Measurements from ENCODE around the gene BMP7.
A peak's percentile ranks its signal among the peaks of the same experiment; 100 is the strongest.

Gene BMP7

DNA sequence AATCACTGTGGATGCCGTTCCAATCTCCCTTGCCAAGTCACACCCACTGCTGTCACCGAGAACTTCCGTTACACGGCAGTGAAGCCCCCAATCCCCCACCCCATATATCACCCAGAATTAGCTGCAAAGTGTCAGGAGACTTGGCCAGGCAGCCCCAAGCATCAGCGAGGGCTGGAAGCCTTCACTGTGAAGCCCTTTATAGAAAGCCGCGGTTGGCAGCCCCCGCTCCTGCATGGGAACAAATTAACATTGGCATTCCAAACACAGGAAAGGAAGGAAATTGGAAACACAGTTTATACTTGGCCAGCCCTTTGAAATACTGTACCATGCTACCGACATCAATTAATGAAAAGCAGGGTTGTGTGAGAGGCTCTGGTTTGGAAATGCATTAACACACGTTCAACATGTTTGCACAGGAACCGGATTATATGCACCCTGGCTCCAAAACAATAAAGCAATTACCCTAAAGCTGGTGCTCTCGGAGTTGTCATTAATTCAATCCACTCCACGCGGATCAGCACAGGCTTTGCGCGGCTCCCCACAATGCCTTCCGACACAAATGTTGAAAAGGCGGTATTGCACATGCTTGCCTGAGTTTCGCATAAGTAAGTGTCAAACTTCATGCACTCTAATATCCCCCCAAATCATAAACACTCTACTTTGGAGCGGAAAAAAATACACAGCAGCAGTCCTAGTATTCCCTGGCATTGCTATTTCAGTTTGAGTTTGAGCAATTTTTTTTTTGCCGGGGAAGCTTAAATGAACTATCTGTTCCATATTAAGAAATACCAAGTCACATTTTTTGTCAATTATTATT lies 7.1 kb downstream of the BMP7 start:
- no peak overlapping the region for H3K27ac ChIP-seq (replicated peaks; ENCODE audit: low read length)

DNA sequence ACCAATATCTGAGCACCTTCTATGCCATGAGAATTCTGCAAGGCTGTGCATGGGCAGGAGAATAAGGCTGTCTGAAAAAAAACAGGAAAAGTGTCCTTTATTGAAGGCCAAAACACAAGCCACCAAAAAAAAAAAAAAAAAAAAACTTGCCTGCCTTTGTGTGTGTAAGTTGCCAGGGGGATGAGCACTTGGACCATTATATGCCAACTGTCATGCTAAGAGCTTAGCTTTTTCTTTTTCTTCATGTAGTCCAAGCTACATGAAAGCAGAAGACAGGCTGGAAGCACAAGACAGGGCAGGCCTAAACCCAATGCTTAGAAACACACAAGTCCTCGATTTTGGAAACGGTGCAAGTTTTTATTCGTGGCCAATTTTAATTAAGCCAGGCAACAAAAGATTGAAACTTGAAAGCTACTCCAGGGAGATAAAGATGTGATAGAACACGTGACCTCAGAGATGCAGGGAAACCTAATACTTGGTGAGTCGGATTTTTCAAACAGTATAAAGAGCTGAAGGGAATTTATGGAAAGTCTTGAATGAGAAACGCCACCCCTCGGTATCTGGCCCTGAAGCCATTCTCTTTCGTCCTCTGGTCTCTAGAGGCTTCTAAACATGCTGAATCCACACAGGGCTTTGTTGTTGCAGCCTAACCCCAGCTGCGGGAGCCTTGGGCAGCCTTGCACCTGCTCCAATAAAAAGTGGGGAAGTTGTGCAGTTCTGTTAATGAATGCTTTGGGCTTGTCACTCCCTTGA lies 8.6 kb downstream of the BMP7 start:
- H2BK5ac ChIP-seq (ENCODE audit: low read length): no peak overlapping the region
- H3K14ac ChIP-seq (ENCODE audit: low read length): no peak overlapping the region
- no peak overlapping the region for H4K8ac ChIP-seq (ENCODE audit: low read depth, low read length)
- H2BK120ac ChIP-seq (ENCODE audit: low read depth, low read length): no peak overlapping the region
- H2AK5ac ChIP-seq (ENCODE audit: low read depth, low read length): no peak overlapping the region
- peaks cover 40 to 69% of the 10 kb centered on the region in 2 donors for H3K4me1 ChIP-seq (ENCODE audit: control insufficient read depth in 2 of 2, insufficient read depth in 1 of 2, low read depth in 1 of 2, low read length in 2 of 2)
- WGBS, 2 donors (ENCODE audit: extremely low coverage in 2 of 2, insufficient read length in 2 of 2, insufficient replicate concordance in 1 of 2): no CpG with 5 or more reads among the region's 9 CpGs
- H3K27ac ChIP-seq (replicated peaks; ENCODE audit: low read length): peak overlapping the region; percentile 51
- DNase-seq (ENCODE audit: low spot score): no peak
- H3K9me3 ChIP-seq (replicated peaks in 1 of 2; ENCODE audit: control insufficient read depth in 2 of 2, insufficient read depth in 1 of 2, low read depth in 1 of 2, low read length in 2 of 2): no peaks in the 10 kb centered on the region
- no peak overlapping the region for H4K91ac ChIP-seq (ENCODE audit: low read depth, low read length, poor library complexity)
- H2BK12ac ChIP-seq (ENCODE audit: low read length): no peak overlapping the region
- no peak overlapping the region for H2BK15ac ChIP-seq (ENCODE audit: low read length)
- peaks cover 0 to 18% of the 10 kb centered on the region in 2 donors for H3K36me3 ChIP-seq (replicated peaks in 1 of 2; ENCODE audit: control insufficient read depth in 2 of 2, insufficient read depth in 2 of 2, low read length in 2 of 2)
- no peak overlapping the region for H3K18ac ChIP-seq (ENCODE audit: low read length)
- no peaks in the 10 kb centered on the region for H3K79me1 ChIP-seq (ENCODE audit: low read depth, low read length)
- no peak overlapping the region for H3K23ac ChIP-seq (ENCODE audit: low read depth, low read length, poor library complexity)
- no peak overlapping the region for H3K4me3 ChIP-seq (ENCODE audit: low read length in 2 of 2)
- no peak overlapping the region for H3K9ac ChIP-seq (ENCODE audit: low read depth, low read length, poor library complexity)
- no peak overlapping the region for H3K4ac ChIP-seq (ENCODE audit: low read length)
- no peaks in the 10 kb centered on the region for H3K27me3 ChIP-seq (ENCODE audit: control insufficient read depth in 3 of 3, insufficient read depth in 3 of 3, low read depth in 1 of 3, low read length in 3 of 3)
- no peak overlapping the region for H3K4me2 ChIP-seq (ENCODE audit: insufficient read depth, low read length, poor library complexity, severe bottlenecking)
- no peak overlapping the region for H2AFZ ChIP-seq (ENCODE audit: low read length)

More for the DNA sequence above, 7.1 kb downstream of the BMP7 start:
- H3K4me2 ChIP-seq (ENCODE audit: insufficient read depth, low read length, poor library complexity, severe bottlenecking): no peak overlapping the region
- H3K4ac ChIP-seq (ENCODE audit: low read length): no peak overlapping the region
- H3K23ac ChIP-seq (ENCODE audit: low read depth, low read length, poor library complexity): no peak overlapping the region
- H2BK15ac ChIP-seq (ENCODE audit: low read length): no peak overlapping the region
- no peak overlapping the region for H2AFZ ChIP-seq (ENCODE audit: low read length)
- H4K8ac ChIP-seq (ENCODE audit: low read depth, low read length): no peak overlapping the region
- no peak for DNase-seq (ENCODE audit: low spot score)
- peaks cover 49 to 75% of the 10 kb centered on the region in 2 donors for H3K4me1 ChIP-seq (ENCODE audit: control insufficient read depth in 2 of 2, insufficient read depth in 1 of 2, low read depth in 1 of 2, low read length in 2 of 2)
- no peaks in the 10 kb centered on the region for H3K9me3 ChIP-seq (replicated peaks in 1 of 2; ENCODE audit: control insufficient read depth in 2 of 2, insufficient read depth in 1 of 2, low read depth in 1 of 2, low read length in 2 of 2)
- H3K36me3 ChIP-seq (replicated peaks in 1 of 2; ENCODE audit: control insufficient read depth in 2 of 2, insufficient read depth in 2 of 2, low read length in 2 of 2): peaks cover 0 to 16% of the 10 kb centered on the region in 2 donors
- no peak overlapping the region for H3K18ac ChIP-seq (ENCODE audit: low read length)
- no peak overlapping the region for H2BK120ac ChIP-seq (ENCODE audit: low read depth, low read length)
- H2BK12ac ChIP-seq (ENCODE audit: low read length): no peak overlapping the region
- no peak overlapping the region for H3K4me3 ChIP-seq (ENCODE audit: low read length in 2 of 2)
- no peak overlapping the region for H3K14ac ChIP-seq (ENCODE audit: low read length)
- no peak overlapping the region for H2BK5ac ChIP-seq (ENCODE audit: low read length)
- no peak overlapping the region for H2AK5ac ChIP-seq (ENCODE audit: low read depth, low read length)
- WGBS, 2 donors (ENCODE audit: extremely low coverage in 2 of 2, insufficient read length in 2 of 2, insufficient replicate concordance in 1 of 2): no CpG with 5 or more reads among the region's 21 CpGs
- H3K27me3 ChIP-seq (ENCODE audit: control insufficient read depth in 3 of 3, insufficient read depth in 3 of 3, low read depth in 1 of 3, low read length in 3 of 3): no peaks in the 10 kb centered on the region
- H3K9ac ChIP-seq (ENCODE audit: low read depth, low read length, poor library complexity): no peak overlapping the region
- no peak overlapping the region for H4K91ac ChIP-seq (ENCODE audit: low read depth, low read length, poor library complexity)
- no peaks in the 10 kb centered on the region for H3K79me1 ChIP-seq (ENCODE audit: low read depth, low read length)

DNA sequence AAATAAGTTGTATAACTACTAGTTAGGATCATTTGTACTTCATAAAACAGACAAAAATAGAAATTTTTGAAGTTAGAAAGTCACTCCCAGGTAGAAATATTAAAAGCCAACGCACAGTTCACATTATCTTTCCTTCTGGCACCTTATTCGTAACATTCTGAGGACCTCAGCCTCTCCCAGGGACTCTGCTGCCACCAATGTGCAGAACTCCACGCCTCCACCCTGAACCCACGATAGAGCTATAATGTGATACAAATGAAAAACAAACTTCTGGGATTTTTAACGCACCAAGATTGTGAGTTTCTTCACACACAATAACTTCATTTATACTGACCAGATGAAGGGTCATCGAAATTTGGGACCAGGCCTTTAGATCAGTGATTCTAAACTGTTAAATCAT lies 9.5 kb downstream of the BMP7 start:
- Histone ChIP-seq H3K4me3 (ENCODE audit: low read length in 2 of 2) (no peak overlapping the region), H3K9me3 (replicated peaks in 1 of 2; ENCODE audit: control insufficient read depth in 2 of 2, insufficient read depth in 1 of 2, low read depth in 1 of 2, low read length in 2 of 2) (no peaks in the 10 kb centered on the region), H2BK12ac (ENCODE audit: low read length) (no peak overlapping the region), H2BK15ac (ENCODE audit: low read length) (no peak overlapping the region), H4K91ac (ENCODE audit: low read depth, low read length, poor library complexity) (no peak overlapping the region), H3K36me3 (replicated peaks in 1 of 2; ENCODE audit: control insufficient read depth in 2 of 2, insufficient read depth in 2 of 2, low read length in 2 of 2) (peaks cover 0 to 18% of the 10 kb centered on the region in 2 donors), H3K9ac (ENCODE audit: low read depth, low read length, poor library complexity) (no peak overlapping the region), H4K8ac (ENCODE audit: low read depth, low read length) (no peak overlapping the region), H2BK5ac (ENCODE audit: low read length) (no peak overlapping the region), H3K27ac (replicated peaks; ENCODE audit: low read length) (no peak overlapping the region), H2AK5ac (ENCODE audit: low read depth, low read length) (no peak overlapping the region), H3K4me1 (ENCODE audit: control insufficient read depth in 2 of 2, insufficient read depth in 1 of 2, low read depth in 1 of 2, low read length in 2 of 2) (peaks cover 36 to 60% of the 10 kb centered on the region in 2 donors), H3K23ac (ENCODE audit: low read depth, low read length, poor library complexity) (no peak overlapping the region), H3K4me2 (ENCODE audit: insufficient read depth, low read length, poor library complexity, severe bottlenecking) (no peak overlapping the region), H3K14ac (ENCODE audit: low read length) (no peak overlapping the region), H3K18ac (ENCODE audit: low read length) (no peak overlapping the region), H3K27me3 (ENCODE audit: control insufficient read depth in 3 of 3, insufficient read depth in 3 of 3, low read depth in 1 of 3, low read length in 3 of 3) (no peaks in the 10 kb centered on the region), H2BK120ac (ENCODE audit: low read depth, low read length) (no peak overlapping the region), H3K79me1 (ENCODE audit: low read depth, low read length) (no peaks in the 10 kb centered on the region), H2AFZ (ENCODE audit: low read length) (no peak overlapping the region), H3K4ac (ENCODE audit: low read length) (no peak overlapping the region)
- no CpG with 5 or more reads among the region's 6 CpGs for WGBS, 2 donors (ENCODE audit: extremely low coverage in 2 of 2, insufficient read length in 2 of 2, insufficient replicate concordance in 1 of 2)
- no peak for DNase-seq (ENCODE audit: low spot score)

DNA sequence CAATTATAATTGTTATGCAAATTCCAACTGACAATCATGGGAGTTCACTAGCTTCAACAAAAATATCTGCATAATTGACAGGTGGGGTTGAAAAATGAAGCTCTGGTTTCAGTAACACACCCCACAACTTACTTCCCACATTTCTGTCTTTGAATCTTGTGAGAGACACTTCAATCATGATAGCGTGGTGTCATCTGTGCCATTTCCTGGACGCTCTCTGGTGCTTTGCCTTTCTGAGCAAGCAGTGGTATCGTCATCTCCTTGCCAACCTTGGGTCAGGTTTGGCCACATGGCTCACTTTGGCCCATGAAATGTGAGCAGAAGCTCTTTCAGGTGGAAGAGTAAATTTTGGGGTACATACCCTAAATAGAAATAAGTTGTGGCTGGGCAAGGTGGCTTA lies 10.2 kb downstream of the BMP7 start:
- Histone ChIP-seq H3K4me2 (ENCODE audit: insufficient read depth, low read length, poor library complexity, severe bottlenecking) (no peak overlapping the region), H3K23ac (ENCODE audit: low read depth, low read length, poor library complexity) (no peak overlapping the region), H2AFZ (ENCODE audit: low read length) (no peak overlapping the region), H2BK5ac (ENCODE audit: low read length) (no peak overlapping the region), H3K36me3 (replicated peaks in 1 of 2; ENCODE audit: control insufficient read depth in 2 of 2, insufficient read depth in 2 of 2, low read length in 2 of 2) (peaks cover 0 to 18% of the 10 kb centered on the region in 2 donors), H3K4me1 (ENCODE audit: control insufficient read depth in 2 of 2, insufficient read depth in 1 of 2, low read depth in 1 of 2, low read length in 2 of 2) (peaks cover 33 to 57% of the 10 kb centered on the region in 2 donors), H4K8ac (ENCODE audit: low read depth, low read length) (no peak overlapping the region), H3K4me3 (ENCODE audit: low read length in 2 of 2) (no peak overlapping the region), H3K9me3 (replicated peaks in 1 of 2; ENCODE audit: control insufficient read depth in 2 of 2, insufficient read depth in 1 of 2, low read depth in 1 of 2, low read length in 2 of 2) (no peaks in the 10 kb centered on the region), H3K27me3 (ENCODE audit: control insufficient read depth in 3 of 3, insufficient read depth in 3 of 3, low read depth in 1 of 3, low read length in 3 of 3) (no peaks in the 10 kb centered on the region), H3K27ac (replicated peaks; ENCODE audit: low read length) (no peak overlapping the region), H3K9ac (ENCODE audit: low read depth, low read length, poor library complexity) (no peak overlapping the region), H2BK15ac (ENCODE audit: low read length) (no peak overlapping the region), H3K79me1 (ENCODE audit: low read depth, low read length) (no peaks in the 10 kb centered on the region), H2BK120ac (ENCODE audit: low read depth, low read length) (no peak overlapping the region), H3K14ac (ENCODE audit: low read length) (no peak overlapping the region), H3K4ac (ENCODE audit: low read length) (no peak overlapping the region), H4K91ac (ENCODE audit: low read depth, low read length, poor library complexity) (no peak overlapping the region), H2BK12ac (ENCODE audit: low read length) (no peak overlapping the region), H2AK5ac (ENCODE audit: low read depth, low read length) (no peak overlapping the region), H3K18ac (ENCODE audit: low read length) (no peak overlapping the region)
- WGBS, 2 donors (ENCODE audit: extremely low coverage in 2 of 2, insufficient read length in 2 of 2, insufficient replicate concordance in 1 of 2): no CpG with 5 or more reads among the region's 3 CpGs
- DNase-seq (ENCODE audit: low spot score): no peak

Data from neuronal stem cell (in vitro differentiated cells).